ENCODE results near the gene BUD13. TPM values are rescaled to one million over a fixed set of nuclear protein-coding genes. Genes with fewer than 3 reads are reported as not detected.
"Not testable (repeated sequence)": the region's sequence is repeated elsewhere in the genome, so short reads cannot be mapped to it uniquely, and the experiment has no call there.

Gene BUD13
- total RNA-seq, 1 experiment from 2014 or later, result 16.6 TPM

- DNase-seq (ENCODE audit: low read depth), result no peak
These were observed 10.7 kb downstream of the BUD13 start for GRCh38 chr11:116762132-116762531.

GRCh38 chr11:116756044-116756443, 16.7 kb downstream of the BUD13 start:
- DNase-seq (ENCODE audit: low read depth), result not testable (repeated sequence)

- no peak for DNase-seq (ENCODE audit: low read depth)
These were observed 22.6 kb downstream of the BUD13 start for GRCh38 chr11:116750070-116750718.

- no peak for DNase-seq (ENCODE audit: low read depth)
These were observed 30.7 kb downstream of the BUD13 start for GRCh38 chr11:116742104-116742503.

- DNase-seq (ENCODE audit: low read depth), result no peak
These were observed 32.0 kb downstream of the BUD13 start for GRCh38 chr11:116740741-116741140.

- DNase-seq (ENCODE audit: low read depth), result no peak
These were observed 33.8 kb downstream of the BUD13 start for GRCh38 chr11:116738975-116739374.

GRCh38 chr11:116736763-116737162, 36.0 kb downstream of the BUD13 start:
- DNase-seq (ENCODE audit: low read depth), result peak; percentile 30

- DNase-seq (ENCODE audit: low read depth), result no peak
These were observed 38.7 kb downstream of the BUD13 start for GRCh38 chr11:116733969-116734508.

GRCh38 chr11:116733043-116733755, 39.6 kb downstream of the BUD13 start:
- no peak for DNase-seq (ENCODE audit: low read depth)

GRCh38 chr11:116732271-116733042, 40.3 kb downstream of the BUD13 start:
- DNase-seq (ENCODE audit: low read depth), result peak; percentile 59

- no peak for DNase-seq (ENCODE audit: low read depth)
These were observed 41.0 kb downstream of the BUD13 start for GRCh38 chr11:116731821-116732220.

- DNase-seq (ENCODE audit: low read depth), result peak; percentile 7
These were observed 41.6 kb downstream of the BUD13 start for GRCh38 chr11:116731097-116731761.

GRCh38 chr11:116730601-116731000, 42.2 kb downstream of the BUD13 start:
- no peak for DNase-seq (ENCODE audit: low read depth)

GRCh38 chr11:116730241-116730561, 42.6 kb downstream of the BUD13 start:
- DNase-seq (ENCODE audit: low read depth), result no peak

GRCh38 chr11:116729501-116730240, 43.1 kb downstream of the BUD13 start:
- DNase-seq (ENCODE audit: low read depth), result no peak

- DNase-seq (ENCODE audit: low read depth), result peak; percentile 59
These were observed 44.8 kb downstream of the BUD13 start for GRCh38 chr11:116727990-116728389.

- peak; percentile 91 for DNase-seq (ENCODE audit: low read depth)
These were observed 47.2 kb downstream of the BUD13 start for GRCh38 chr11:116725434-116726221.

- no peak for DNase-seq (ENCODE audit: low read depth)
These were observed 48.0 kb downstream of the BUD13 start for GRCh38 chr11:116724813-116725212.

GRCh38 chr11:116723511-116723910, 49.3 kb downstream of the BUD13 start:
- no peak for DNase-seq (ENCODE audit: low read depth)

GRCh38 chr11:116721988-116722387, 50.8 kb downstream of the BUD13 start:
- DNase-seq (ENCODE audit: low read depth), result no peak

All from LHCN-M2 (cell line).